HG02571 (cell line): ENCODE measurements around the gene FEM1A.
"Not testable (repeated sequence)": the region's sequence is repeated elsewhere in the genome, so short reads cannot be mapped to it uniquely, and the experiment has no call there.

ENCODE experiments used
- ATAC-seq: cut with Tn5 transposase; IDR thresholded peaks from one replicate; pipeline ENCODE4 v1.9.1; 2021; ENCODE audit warnings: mild to moderate bottlenecking, moderate library complexity; ENCODE audit not compliant: unreplicated experiment

The FEM1A gene

GRCh38 chr19:4773047-4773640 lies 18.4 kb upstream of the FEM1A start:
- ATAC-seq = no peak

- no peak for ATAC-seq
Observed at GRCh38 chr19:4774136-4774535, 17.4 kb upstream of the FEM1A start.

GRCh38 chr19:4775627-4776152 lies 15.8 kb upstream of the FEM1A start:
- ATAC-seq = no peak

- ATAC-seq = no peak
Observed at GRCh38 chr19:4776436-4777211, 14.9 kb upstream of the FEM1A start.

- ATAC-seq = not testable (repeated sequence)
Observed at GRCh38 chr19:4778124-4778523, 13.4 kb upstream of the FEM1A start.

- ATAC-seq = no peak
Observed at GRCh38 chr19:4780860-4781259, 10.7 kb upstream of the FEM1A start.

GRCh38 chr19:4781801-4782200 lies 9.7 kb upstream of the FEM1A start:
- no peak for ATAC-seq

GRCh38 chr19:4786412-4787016 lies 5.0 kb upstream of the FEM1A start:
- not testable (repeated sequence) for ATAC-seq

- not testable (repeated sequence) for ATAC-seq
Observed at GRCh38 chr19:4792019-4792865, 708 bp downstream of the FEM1A start.

- not testable (repeated sequence) for ATAC-seq
Observed at GRCh38 chr19:4792866-4793195, 1.3 kb downstream of the FEM1A start.

- ATAC-seq = not testable (repeated sequence)
Observed at GRCh38 chr19:4793278-4793677, 1.7 kb downstream of the FEM1A start.

- no peak for ATAC-seq
Observed at GRCh38 chr19:4794971-4795370, 3.4 kb downstream of the FEM1A start.

- no peak for ATAC-seq
Observed at GRCh38 chr19:4795400-4795799, 3.9 kb downstream of the FEM1A start.

GRCh38 chr19:4800591-4801081 lies 9.1 kb downstream of the FEM1A start:
- ATAC-seq = no peak

GRCh38 chr19:4801085-4801619 lies 9.6 kb downstream of the FEM1A start:
- no peak for ATAC-seq

- ATAC-seq = no peak
Observed at GRCh38 chr19:4802711-4803110, 11.2 kb downstream of the FEM1A start.

GRCh38 chr19:4803736-4804695 lies 12.5 kb downstream of the FEM1A start:
- ATAC-seq = no peak

- not testable (repeated sequence) for ATAC-seq
Observed at GRCh38 chr19:4805140-4805539, 13.6 kb downstream of the FEM1A start.

GRCh38 chr19:4806384-4806783 lies 14.8 kb downstream of the FEM1A start:
- ATAC-seq = no peak
